ENCODE results near the gene OGFR.

OGFR gene

DNA sequence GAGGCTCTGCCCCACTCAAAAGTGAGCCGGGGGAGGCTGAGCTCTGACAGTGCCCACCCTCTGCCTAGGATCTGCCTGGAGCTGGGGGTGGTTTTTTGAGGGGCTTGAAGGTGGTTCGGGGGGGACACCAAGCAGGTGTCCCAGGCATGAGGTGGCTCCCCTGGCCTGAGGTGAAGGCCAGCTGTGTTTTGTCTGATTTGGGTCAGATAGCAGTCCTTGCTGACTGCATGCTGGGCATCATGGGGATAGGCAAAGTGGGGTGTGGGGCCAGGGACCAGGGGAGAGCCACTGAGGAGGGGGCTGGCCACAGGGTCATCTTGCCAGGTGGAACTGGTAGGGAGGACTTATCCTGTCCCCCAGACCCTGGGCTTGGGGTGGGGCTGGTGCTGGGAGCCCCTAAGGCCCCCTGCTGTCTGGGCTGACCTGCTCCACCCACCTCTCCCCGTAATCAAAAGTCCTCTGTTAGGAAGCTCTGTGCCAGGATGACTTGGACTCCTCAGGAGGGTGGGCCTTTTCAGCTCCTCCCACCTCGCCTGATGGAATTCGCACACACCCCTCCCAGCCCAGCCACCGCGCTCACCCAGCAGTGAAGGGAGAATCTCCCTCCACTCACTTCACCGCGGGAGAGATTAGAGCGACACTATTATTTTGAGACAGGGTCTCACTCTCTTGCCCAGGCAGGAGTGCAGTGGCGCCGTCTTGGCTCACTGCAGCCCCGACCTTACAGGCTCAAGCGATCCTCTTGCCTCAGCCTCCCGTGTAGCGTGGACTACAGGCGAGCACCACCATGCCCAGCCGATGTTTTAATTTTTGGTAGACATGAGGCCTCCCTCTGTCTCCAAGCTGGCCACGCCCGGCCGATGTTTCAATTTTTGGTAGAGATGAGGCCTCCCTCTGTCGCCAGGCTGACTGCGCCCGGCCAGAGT lies 10.7 kb downstream of the OGFR start:
- DNase-seq = peak; percentile 61

DNA sequence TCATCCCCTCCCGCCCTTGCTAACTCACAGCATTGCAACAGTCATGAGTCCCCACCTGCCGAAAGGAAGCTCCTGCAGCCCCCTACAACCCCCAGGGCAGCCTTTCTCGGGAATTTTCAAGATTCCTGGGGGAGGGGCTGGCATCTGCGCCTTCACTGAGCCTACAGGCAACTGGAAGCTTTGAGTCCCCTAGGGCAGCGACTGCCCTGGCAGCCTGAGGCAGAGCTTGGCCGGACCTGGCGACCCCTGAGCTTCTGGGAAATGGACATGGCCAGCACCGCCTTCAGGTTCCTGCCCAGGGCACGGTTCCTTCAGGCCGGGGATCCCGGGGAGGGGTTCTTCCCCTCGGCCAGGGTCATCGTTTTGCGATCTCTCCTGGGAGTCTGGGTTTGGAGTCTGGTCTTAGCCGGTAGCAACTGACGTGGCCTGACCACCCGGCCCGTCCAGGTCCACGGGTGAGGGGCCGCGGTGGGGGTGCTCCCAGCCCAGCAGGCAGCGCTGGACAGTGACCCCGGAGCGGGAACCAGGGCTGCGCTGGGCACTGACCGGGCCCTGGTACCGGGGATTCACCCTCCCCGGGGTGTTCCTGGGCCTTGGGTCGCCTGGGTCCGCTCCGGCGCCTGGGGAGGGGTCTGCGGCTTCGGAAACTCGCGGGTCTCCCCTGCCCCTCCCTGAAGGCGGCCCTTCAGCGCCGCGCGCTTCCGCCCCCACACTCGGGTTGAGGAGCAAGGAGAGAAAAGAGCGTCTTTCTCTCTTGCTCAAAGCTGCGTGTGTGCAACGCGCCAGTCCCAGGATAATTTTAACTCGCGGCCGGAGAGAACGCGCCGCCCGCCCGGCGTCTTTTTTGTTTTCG lies 11.6 kb downstream of the OGFR start:
- DNase-seq = no peak

DNA sequence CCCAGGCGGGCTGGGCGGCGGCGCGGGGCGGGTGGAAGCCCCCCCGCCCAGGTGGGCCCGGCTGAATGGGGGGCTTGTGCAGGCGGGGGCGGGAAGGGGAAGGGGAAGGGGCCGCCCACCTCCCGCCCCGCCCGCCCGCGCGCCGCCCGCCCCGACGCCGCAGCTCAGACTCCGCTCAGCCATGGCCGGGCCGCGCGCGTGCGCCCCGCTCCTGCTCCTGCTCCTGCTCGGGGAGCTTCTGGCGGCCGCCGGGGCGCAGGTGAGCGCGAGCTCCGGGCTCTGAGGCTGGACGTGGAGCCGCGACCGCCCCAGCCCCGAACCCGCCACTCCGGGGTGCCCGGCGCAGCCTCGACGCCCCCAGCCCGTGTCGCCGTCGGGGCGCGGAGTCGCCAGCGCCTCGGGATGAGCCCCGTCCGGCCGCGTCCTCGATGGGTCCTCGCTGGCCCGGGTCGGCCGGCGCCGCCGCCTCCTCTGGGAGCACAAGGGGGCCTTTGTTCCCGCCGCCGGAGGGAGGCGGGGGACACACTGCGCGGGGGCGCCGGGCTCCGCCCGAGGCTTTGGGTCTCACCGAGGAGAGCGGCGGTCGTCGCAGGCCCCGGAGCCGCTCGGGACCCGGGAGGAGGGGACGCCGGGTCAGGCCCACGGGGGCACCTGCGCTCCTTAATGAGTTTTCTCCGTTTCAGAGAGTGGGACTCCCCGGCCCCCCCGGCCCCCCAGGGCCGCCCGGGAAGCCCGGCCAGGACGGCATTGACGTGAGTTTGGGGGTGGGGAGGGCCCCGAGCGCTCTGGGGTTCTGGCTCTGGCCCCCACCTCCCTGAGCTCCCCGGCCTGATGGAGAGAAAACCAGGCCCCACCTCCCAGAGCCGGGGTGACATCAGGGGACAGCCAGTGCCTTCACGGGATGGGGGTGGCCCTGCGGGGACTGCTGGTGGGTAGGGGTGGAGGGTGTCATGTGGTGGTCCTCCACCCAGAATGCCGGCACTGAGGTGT lies 12.5 kb downstream of the OGFR start, which contains the start of gene COL9A3:
COL9A3 (plus strand) TSS at position 167 of the 990 bp plus-strand sequence; CDS start at position 182, 15 bp downstream.
- no peak for DNase-seq

DNA sequence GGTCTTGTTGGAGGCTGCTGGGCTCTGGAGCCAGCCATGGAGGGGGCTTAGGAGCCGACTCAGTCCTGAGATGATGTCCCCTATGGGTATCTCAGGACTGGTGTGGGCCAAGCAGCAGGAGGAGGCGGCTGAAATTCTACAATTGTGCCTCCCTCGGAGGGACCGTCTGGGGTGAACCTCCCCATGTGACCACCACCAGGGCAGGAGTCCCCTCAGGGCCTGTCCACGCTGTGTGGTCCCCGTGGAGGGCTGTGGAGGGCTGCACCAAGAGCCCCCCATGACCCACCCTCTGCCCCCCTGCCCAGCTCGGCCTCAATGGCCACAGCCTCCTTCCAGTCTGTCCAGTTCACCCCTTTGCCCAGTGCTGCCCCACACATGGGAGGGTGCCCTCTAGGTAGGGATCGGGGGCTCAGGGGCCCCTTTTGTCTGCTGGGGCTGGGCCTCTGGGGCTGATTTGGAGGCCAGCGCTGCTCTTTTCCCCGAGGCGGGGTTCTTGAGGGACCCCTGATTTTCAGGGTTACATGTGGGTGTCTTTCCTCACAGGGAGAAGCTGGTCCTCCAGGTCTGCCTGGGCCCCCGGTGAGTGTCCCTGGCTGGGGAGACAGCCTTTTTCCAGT lies 13.4 kb downstream of the OGFR start:
- no peak for DNase-seq

DNA sequence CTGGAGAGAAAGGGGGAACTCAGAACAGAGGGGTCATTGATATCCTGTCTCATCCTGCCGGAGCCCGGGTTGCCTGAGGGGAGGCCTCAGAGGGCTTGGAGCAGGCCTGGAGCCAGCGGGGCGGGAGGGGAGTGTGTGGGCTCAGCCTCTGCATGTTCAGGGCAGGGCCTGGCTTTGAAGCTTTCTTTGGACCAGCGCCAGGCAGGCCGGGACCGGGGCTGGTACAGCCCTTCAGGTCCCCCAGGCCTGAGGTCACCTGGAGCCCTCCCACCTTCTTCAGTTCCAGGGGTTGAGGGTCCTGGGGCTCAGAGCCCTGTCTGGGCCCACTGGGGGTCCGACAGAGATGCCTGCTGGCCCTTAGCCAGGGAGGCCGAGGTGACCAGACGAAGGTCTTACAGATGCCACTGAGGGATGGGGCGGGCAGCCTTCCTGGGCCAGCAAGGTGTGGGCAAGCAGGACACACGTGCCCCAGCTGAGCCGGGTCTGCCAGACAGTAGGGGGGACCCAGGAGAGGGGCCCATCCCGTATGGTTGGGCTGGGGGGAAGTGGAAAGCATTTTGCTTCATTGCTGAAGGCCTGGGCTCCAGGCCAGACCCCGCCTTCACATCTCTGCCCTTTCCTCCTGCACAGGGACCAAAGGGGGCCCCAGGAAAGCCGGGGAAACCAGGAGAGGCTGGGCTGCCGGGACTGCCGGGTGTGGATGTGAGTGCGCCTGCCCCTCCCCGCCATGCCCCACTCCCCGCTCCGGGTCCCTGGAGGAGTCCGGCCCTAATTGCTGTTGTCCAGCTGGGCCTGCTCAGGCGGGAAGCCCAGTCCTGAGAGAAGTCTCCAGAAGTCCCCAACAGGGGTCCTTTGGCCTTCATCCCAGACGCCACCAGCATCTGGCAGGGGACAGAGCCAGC lies 14.2 kb downstream of the OGFR start:
- peak; percentile 58 for DNase-seq

DNA sequence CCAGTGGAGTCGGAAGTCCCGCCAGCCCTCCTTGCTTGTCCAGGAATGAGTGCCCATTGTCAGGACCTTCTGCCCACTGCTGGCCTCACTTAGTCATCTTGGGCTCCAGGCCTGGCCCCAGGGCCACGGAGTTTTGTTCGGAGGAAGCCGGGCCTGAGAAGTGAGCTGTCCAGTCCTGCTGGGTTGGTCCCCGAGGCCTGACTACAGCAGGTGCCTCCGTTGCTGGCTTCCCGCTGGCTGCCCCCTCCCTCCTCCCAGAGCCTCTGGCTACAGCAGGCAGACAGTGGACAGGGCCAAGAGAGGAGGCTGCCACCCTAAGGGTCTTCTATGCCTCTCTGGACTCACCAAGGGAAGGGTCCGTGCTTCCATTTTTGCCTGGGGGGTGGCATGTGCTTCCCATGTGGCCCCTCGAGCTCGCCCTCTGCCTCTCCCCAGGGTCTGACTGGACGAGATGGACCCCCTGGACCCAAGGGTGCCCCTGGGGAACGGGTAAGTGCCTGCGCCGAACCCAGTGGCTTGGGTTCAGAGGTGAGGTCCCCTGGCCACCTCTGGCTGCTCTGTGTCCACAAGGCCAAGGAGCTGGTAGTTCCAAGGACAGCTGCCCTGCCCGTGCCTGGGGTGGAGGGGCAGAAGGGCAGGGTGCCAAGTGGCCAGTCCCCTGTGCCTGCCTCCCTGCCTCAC lies 15.0 kb downstream of the OGFR start:
- no peak for DNase-seq

DNA sequence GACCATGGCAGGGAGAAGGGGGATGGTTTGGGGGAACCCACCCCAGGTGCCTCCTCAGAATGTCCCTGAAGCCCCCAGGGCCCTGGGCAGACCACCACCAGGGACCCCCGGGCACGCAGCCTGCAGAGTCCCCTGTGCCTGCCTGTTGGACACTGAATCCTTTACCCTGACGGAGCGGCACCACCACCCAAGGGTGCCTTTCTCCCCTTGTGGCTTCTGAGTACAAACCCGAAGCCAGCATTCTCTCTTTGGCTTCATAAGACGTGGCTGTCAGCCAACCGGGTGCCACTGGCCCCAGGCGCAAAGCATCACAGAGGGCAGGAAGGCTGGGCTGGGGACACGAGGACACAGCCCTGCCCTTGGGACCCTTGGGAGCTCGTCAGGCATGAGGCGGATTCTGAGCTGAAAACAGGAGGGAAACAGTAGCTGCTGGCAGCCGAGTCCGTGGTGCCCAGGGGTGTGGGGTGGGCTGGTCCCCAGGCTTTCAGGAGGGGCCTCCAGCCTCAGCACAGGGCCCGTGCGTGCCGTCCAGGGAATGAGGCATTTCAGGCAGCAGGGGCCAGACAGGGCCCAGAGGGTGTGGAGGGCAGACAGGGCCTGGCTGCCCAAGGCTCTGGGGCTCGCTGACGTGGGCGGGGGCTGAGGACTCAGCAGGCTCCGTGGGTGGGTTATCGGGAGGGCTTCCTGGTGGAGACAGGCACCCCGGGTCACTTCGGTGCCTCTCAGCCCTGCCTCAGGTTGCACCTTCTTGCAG lies 15.8 kb downstream of the OGFR start:
- DNase-seq = no peak

DNA sequence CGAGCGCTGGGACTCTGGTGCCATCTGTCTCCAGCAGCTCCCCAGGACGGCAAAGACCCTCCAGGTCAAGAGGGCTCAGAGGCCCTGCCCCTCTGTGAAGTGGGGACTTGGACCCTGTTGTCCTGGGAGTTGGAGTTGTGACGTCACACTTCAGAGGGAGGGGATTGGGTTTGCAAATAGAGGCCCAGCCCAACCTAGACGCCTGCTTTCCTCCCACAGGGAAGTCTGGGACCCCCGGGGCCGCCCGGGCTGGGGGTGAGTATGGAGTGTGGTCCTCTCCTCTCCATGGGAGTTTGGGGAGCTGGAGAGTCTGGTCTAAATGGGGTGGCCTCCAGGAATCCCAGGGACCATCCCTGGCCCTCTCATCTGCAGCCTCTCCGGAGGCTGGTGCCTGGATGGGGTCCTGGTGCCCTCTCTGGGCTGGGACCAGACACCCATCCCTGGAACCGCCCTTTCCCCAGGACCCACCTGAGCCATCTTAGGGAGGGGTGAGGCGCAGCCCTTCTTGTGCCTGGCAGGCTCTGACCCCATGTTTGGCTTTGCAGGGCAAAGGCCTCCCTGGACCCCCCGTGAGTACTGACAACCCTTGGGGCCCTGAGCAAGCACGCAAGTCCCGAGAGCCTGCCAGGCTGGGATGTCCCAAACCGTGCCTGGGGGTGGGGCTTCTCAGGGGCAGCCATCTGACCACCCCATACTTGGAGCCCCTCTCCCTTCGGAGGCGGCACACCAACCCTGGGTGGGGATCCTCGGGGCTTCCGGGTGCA lies 16.5 kb downstream of the OGFR start:
- DNase-seq = no peak

DNA sequence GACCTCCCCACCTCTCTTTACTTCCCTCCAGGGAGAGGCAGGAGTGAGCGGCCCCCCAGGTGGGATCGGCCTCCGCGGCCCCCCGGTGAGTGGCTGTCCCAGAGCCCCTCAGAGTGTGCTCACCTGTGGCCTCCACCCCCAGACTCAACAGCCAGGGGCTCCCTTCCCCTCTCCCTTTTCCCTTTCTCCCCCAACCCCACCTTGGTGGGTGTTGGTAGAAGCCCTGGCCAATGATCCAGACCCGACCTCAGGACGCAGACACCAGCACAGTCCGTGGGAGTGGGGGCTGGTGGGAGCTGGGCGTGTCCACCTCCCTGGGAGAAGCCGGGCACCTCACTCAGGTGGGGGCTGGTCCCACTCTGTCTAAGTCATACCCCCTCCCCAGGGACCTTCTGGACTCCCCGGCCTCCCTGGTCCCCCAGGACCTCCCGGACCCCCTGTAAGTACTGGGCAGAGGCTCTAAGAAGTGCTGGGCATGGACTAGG lies 17.1 kb downstream of the OGFR start:
- DNase-seq = no peak

DNA sequence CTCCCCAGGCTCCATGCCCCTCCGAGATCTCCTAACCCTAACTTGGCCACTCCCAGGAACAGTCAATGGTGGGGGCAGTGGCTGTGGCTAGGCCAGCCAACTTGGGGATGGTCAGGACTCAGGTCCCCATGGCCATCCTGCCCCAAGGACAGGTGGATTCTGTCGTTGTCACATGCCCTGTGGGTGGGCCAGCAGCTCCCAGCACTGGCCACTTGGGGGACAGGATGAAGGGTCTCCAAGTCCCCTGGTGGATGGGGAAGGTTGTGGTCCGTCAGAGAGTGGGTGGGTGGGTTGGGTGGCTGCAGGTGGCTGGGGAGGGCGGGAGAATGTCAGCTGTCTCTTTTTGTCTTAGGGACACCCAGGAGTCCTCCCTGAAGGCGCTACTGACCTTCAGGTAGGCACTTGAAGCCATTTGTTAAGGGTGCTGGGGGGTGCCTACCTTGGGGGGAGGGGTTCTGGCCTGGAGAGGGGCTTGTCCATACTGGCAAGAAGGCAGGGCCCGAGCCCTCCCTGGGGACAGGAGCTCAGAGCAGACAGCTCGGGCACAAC lies 17.7 kb downstream of the OGFR start:
- DNase-seq = no peak

DNA sequence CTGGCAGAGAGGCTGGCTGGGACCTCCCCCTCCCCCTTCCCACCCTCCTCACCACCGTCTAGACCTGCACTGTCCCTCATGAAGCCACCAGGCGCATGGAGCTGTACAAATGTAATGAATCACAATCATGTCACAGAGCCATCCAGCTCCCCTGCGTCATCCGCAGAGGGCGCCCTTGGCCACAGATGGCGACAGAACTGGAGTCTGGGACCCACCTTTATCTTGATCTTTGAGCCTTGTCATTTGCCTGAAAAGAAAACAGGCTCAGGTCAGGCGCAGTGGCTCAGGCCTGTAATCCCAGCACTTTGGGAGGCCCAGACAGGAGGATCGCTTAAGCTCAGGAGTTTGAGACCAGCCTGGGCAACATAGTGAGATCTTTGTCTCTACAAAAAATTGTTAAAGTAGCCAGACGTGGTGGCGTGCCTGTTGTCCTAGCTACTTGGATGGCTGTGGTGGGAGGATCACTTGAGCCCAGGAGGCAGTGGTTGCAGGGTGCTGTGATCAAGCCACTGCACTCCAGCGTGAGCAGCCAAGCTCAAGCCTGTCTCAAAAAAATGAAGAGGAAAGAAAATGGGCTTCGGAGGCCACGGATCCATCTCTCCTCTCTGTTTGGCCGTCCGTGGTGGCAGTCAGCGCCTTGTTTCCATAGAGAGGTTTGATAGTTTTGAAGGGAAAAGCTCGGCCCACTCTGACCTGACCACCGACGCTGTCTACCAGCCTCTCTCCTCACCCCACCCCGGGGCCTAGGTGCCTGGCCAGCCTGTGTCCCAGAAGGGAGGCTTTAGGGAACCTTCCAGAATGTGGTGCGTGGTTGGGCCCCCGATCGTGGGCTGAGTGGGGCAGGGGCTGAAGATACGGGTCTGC lies 18.4 kb downstream of the OGFR start:
- DNase-seq = peak; percentile 53

DNA sequence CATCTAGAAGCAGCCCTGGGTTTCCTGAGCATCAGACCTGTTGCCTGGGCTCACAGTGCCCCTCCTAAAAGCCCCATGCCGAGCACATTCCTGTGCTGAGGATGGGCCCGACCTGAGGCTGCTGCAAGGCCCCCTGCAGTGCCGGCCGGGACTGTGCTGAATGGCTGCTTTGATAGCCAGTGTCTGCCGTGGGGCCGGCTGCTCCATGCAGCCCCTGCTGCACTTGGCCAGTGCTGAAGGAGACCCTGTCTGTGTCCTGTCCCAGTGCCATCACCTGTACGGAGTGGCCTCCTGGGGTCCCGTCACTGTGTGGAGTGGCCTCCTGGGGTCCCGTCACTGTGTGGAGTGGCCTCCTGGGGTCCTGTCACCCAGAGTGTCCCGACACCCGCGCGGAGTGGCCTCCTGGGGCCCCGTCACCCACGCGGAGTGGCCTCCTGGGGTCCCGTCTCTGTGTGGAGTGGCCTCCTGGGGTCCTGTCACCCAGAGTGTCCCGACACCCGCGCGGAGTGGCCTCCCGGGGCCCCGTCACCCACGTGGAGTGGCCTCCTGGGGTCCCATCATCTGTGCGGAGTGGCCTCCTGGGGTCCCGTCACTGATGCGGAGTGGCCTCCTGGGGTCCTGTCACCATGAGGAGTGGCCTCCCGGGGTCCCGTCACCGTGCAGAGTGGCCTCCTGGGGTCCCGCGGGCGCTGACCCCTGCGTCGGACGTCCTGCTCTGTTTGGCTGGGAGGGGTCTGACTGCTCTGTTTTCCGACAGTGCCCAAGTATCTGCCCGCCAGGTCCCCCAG lies 19.2 kb downstream of the OGFR start:
- DNase-seq = no peak

DNA sequence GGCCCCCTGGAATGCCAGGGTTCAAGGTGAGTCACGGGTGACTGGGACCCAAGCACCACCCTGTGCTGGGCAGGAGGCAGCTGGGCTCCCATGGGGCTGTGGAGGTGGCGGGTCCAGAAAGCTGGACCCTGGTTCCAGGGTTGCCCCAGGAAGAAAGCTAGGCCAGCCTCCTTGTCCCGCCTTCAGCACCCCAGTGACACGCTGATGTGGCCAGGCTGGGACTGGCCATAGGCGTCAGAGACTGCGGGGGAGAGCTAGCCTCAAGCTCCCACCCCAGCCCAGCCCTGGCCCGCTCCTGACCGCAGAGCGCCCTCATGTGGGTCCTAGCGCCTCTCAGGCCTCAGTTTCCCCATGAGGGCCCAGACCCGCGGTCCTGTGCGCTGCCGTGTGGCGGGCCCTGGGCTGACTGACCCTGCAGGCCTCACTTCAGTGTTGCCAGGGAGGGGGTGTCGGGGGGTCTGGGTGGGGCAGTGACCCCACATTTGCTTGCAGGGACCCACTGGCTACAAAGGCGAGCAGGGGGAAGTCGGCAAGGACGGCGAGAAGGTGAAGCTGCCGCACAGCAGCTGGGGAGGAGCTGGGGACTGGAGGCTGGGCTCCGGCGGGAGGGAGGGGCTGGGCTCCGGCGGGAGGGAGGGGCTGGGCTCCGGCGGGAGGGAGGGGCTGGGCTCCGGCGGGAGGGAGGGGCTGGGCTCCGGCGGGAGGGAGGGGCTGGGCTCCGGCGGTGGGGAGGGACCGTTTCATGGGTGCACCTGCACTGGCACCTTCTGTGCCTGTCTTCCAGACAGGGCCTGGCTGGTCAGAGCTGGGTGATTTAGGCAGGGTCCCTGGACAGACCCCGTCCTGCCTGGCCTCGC lies 20.1 kb downstream of the OGFR start:
- no peak for DNase-seq

DNA sequence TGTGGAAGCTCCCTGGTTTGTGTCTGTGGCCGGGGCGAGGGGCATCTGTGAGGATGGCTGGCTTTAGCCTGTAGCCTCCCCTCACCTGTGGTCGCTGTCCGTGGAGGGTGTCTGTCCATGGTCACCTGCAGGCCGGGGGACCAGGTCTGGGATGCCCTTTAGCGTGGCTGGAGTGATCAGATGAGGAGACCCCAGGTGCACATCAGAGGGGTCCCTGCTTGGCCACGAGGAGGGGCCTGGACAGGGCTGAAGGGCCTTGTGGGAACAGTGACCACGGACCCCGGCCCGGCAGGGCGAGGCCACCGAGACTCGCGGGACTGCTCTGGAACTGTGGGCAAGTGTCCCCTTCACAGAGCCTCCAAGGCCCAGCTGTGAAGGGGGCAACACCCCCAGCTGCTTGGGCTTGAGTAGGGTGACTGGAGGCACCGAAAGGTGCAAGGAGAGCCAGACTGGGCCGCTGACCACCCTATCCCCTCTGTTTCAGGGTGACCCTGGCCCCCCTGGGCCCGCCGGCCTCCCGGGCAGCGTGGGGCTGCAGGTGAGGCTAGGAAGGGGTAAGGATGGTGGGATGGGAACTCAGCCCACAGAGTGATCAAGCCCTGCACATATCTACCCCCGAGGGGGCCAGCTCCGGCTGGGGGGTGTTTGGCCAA lies 20.8 kb downstream of the OGFR start:
- DNase-seq = no peak
